SK-N-SH (cell line): Measurements from ENCODE around the gene KRTAP10-2. TPM values are rescaled to one million over a fixed set of nuclear protein-coding genes. Genes with fewer than 3 reads are reported as not detected.

Experiments used
- CTCF ChIA-PET: fragments of 300-600, 350-600 bp; formaldehyde crosslinking; extraction: SDS; loops from one replicate; lab custom pipeline; 2021; lab: Yijun Ruan, JAX
- POLR2A ChIA-PET: fragments of 350-600 bp; sonication (Branson Sonifier 250); formaldehyde crosslinking; extraction: SDS; loops from one replicate; lab custom pipeline; 2020; ENCODE audit warnings: antibody characterized with exemption, inconsistent platforms; lab: Yijun Ruan, JAX
- DNase-seq: peaks from one replicate; pipeline ENCODE4 v3.0.0; 2012
- H2AFZ ChIP-seq: fragments of 200-600 bp; sonication (generic); 2 replicates; pipeline ENCODE4 v1.8.1; 2016; ENCODE audit warnings: antibody characterized with exemption, mild to moderate bottlenecking, low read depth
- H3F3A ChIP-seq: fragments of 200-600 bp; sonication (generic); replicated peaks from 2 replicates; pipeline ENCODE3; 2016; ENCODE audit warnings: antibody characterized with exemption, mild to moderate bottlenecking; ENCODE audit not compliant: insufficient read depth
- H3K27ac ChIP-seq, 2 experiments: fragments of 200-500 bp in 1 of 2; fragments of 200-600 bp in 1 of 2; sonication (Bioruptor generic) in 1 of 2; sonication (generic), shearing (Covaris generic) in 1 of 2; 2 replicates each; pipeline versions ENCODE4 v1.5.1 to v1.6.1; 2014 to 2016; ENCODE audit warnings: low read depth in 2 of 2, inconsistent platforms in 1 of 2, low read length in 1 of 2, mild to moderate bottlenecking in 1 of 2, mixed read lengths in 1 of 2
- H3K27me3 ChIP-seq: fragments of 200-600 bp; sonication (generic), shearing (Covaris generic); 2 replicates; pipeline ENCODE4 v1.6.1; 2016; ENCODE audit warnings: mixed run types; ENCODE audit not compliant: insufficient read depth
- H3K36me3 ChIP-seq, 2 experiments: fragments of 200-500 bp in 1 of 2; fragments of 200-600 bp in 1 of 2; sonication (Bioruptor generic) in 1 of 2; sonication (generic) in 1 of 2; replicated peaks in 1 of 2; 2 replicates each; pipeline versions ENCODE3 to v1.5.1; 2014 to 2016; ENCODE audit warnings: low read length in 1 of 2, mild to moderate bottlenecking in 1 of 2; ENCODE audit not compliant: insufficient read depth in 2 of 2, control insufficient read depth in 1 of 2
- H3K4me1 ChIP-seq, 2 experiments: fragments of 200-500 bp in 1 of 2; fragments of 200-600 bp in 1 of 2; sonication (Bioruptor generic) in 1 of 2; sonication (generic), shearing (Covaris generic) in 1 of 2; 2 replicates each; pipeline versions ENCODE4 v1.5.1 to v1.6.1; 2014 to 2016; ENCODE audit warnings: low read depth in 1 of 2, low read length in 1 of 2, mixed run types in 1 of 2; ENCODE audit not compliant: insufficient read depth in 2 of 2, control insufficient read depth in 1 of 2
- H3K4me2 ChIP-seq: fragments of 200-600 bp; sonication (generic), shearing (Covaris generic); 2 replicates; pipeline ENCODE4 v1.6.1; 2017; ENCODE audit warnings: mixed run types
- H3K4me3 ChIP-seq, 2 experiments: fragments of 200-500 bp in 1 of 2; fragments of 200-600 bp in 1 of 2; sonication (Bioruptor generic) in 1 of 2; sonication (generic), shearing (Covaris generic) in 1 of 2; 2 replicates each; pipeline versions ENCODE4 v1.5.1 to v1.8.1; 2014 to 2016; ENCODE audit warnings: low read depth in 2 of 2, inconsistent platforms in 1 of 2, low read length in 1 of 2, mild to moderate bottlenecking in 1 of 2, mixed read lengths in 1 of 2, moderate library complexity in 1 of 2
- H3K79me2 ChIP-seq: fragments of 200-600 bp; sonication (generic); 2 replicates; pipeline ENCODE4 v1.8.1; 2017; ENCODE audit warnings: mild to moderate bottlenecking; ENCODE audit not compliant: insufficient read depth
- H3K9ac ChIP-seq: fragments of 200-600 bp; sonication (generic); 2 replicates; pipeline ENCODE4 v1.6.1; 2017; ENCODE audit warnings: mixed run types
- H3K9me2 ChIP-seq: fragments of 200-600 bp; sonication (generic); 2 replicates; pipeline ENCODE4 v1.6.1; 2017; ENCODE audit warnings: mixed run types
- H3K9me3 ChIP-seq: fragments of 200-600 bp; sonication (generic); 2 replicates; pipeline ENCODE4 v1.6.1; 2017; ENCODE audit warnings: mixed run types, mild to moderate bottlenecking, moderate library complexity
- H4K20me1 ChIP-seq: fragments of 200-600 bp; sonication (generic); 2 replicates; pipeline ENCODE4 v1.6.1; 2017; ENCODE audit warnings: mild to moderate bottlenecking, mixed run types; ENCODE audit not compliant: insufficient read depth
- CTCF ChIP-seq: fragments of 200-600 bp; sonication (generic); IDR thresholded peaks from 2 replicates; pipeline ENCODE4 v1.6.1; 2017; ENCODE audit warnings: antibody characterized with exemption, mild to moderate bottlenecking, moderate library complexity
- ELF1 ChIP-seq: IDR thresholded peaks from 2 replicates; pipeline ENCODE4 v1.4.0; 2012
- EP300 ChIP-seq, 2 experiments: IDR thresholded peaks; 2 replicates each; pipeline versions ENCODE4 v1.4.0 to v1.6.1; 2012; ENCODE audit warnings: borderline replicate concordance in 1 of 2, low read depth in 1 of 2, low read length in 1 of 2
- FOXJ3 ChIP-seq: sonication (generic); formaldehyde crosslinking; IDR thresholded peaks from 2 replicates; pipeline ENCODE4 v1.5.1; 2020; ENCODE audit warnings: mild to moderate bottlenecking, missing genetic modification reagents
- GATA2 ChIP-seq: sonication (generic); formaldehyde crosslinking; IDR thresholded peaks from 2 replicates; pipeline ENCODE4 v1.5.0; 2020; ENCODE audit warnings: mild to moderate bottlenecking, missing genetic modification reagents
- MAX ChIP-seq: IDR thresholded peaks from 2 replicates; pipeline ENCODE4 v1.4.0; 2012; ENCODE audit warnings: low read depth
- MEF2A ChIP-seq: IDR thresholded peaks from 2 replicates; pipeline ENCODE4 v1.4.0; 2012; ENCODE audit warnings: low read depth, borderline replicate concordance
- MXI1 ChIP-seq: IDR thresholded peaks from 2 replicates; pipeline ENCODE4 v1.6.1; 2012; ENCODE audit warnings: mild to moderate bottlenecking, low read depth, low read length, improper control_type of control experiment
- NRF1 ChIP-seq: IDR thresholded peaks from 2 replicates; pipeline ENCODE4 v1.6.1; 2012; ENCODE audit warnings: low read depth, mild to moderate bottlenecking, low read length
- PBX3 ChIP-seq: IDR thresholded peaks from 2 replicates; pipeline ENCODE4; 2012
- REST ChIP-seq: IDR thresholded peaks from 2 replicates; pipeline ENCODE4 v1.6.1; 2012; ENCODE audit warnings: mild to moderate bottlenecking, low read depth, low read length, moderate library complexity
- RFX5 ChIP-seq: IDR thresholded peaks from 2 replicates; pipeline ENCODE4 v1.6.1; 2012; ENCODE audit warnings: mild to moderate bottlenecking, improper control_type of control experiment, low read length
- SIN3A ChIP-seq: IDR thresholded peaks from 2 replicates; pipeline ENCODE4 v1.6.1; 2012; ENCODE audit warnings: low read depth, mild to moderate bottlenecking, low read length, moderate library complexity, borderline replicate concordance
- SMC3 ChIP-seq: IDR thresholded peaks from 2 replicates; pipeline ENCODE4 v1.6.1; 2012; ENCODE audit warnings: low read depth, low read length, improper control_type of control experiment
- TCF12 ChIP-seq: IDR thresholded peaks from 2 replicates; pipeline ENCODE4 v1.4.0; 2012
- TEAD4 ChIP-seq: IDR thresholded peaks from 2 replicates; pipeline ENCODE4 v1.4.0; 2012; ENCODE audit warnings: mild to moderate bottlenecking, borderline replicate concordance; ENCODE audit not compliant: insufficient read depth
- USF2 ChIP-seq: fragments of 150-350 bp; IDR thresholded peaks from 2 replicates; pipeline ENCODE4 v1.6.1; 2017; ENCODE audit warnings: antibody characterized with exemption, low read length, low read depth, borderline replicate concordance
- WGBS: methylation state at CpG from one replicate; pipeline ENCODE4 v1.1.6; 2017; ENCODE audit warnings: low lambda C conversion rate; 5-methylcytosine and 5-hydroxymethylcytosine counted together
- polyA plus RNA-seq, 3 experiments: library from polyadenylated mRNA; depleted of rRNA; stranded (reverse); fragments of >200 nt; gene quantifications; 2 replicates each; pipeline ENCODE4 v1.2.3, GENCODE V29; 2012
- TF ChIP-seq, protein P1 (sequence below): IDR thresholded peaks from 2 replicates; pipeline ENCODE4 v1.4.0; 2012; ENCODE audit warnings: low read depth, borderline replicate concordance

KRTAP10-2 gene
- polyA plus RNA-seq, 1 of the 3 experiments (the other 2 are of a cell fraction), result not detected

DNA sequence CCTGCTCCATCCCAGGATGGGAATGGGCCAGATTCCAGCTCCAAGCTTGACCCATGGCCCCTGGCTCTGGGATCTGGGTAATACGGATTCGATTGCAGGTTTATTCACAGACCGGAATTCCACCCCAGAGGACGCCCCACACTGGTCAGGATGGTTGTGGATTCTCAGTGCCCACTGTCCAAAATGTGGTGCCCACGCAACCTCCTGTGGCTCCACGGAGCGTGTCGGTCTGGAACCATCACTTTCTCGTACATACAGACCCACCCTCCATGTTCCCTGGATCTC, 42.9 kb downstream of the KRTAP10-2 start:
- ChIA-PET CTCF (interaction anchor here (1.1 kb wide), 1 partner anchor 18 kb away, joined by 4 read pairs; no protein-coding TSS in a partner anchor), POLR2A (no interaction called here)
- Histone ChIP-seq H3K27me3 (0 out of 2 replicates have a peak, but pooled peaks cover 9% of the 10 kb centered on the region), H4K20me1 (no peaks in the 10 kb centered on the region), H3F3A (no peaks in the 10 kb centered on the region)
- no peak for TF ChIP-seq CTCF
- no peak for TF ChIP-seq RFX5
- no peak for TF ChIP-seq EP300 (IDR thresholded peaks at IDR 0.05; ENCODE audit: borderline replicate concordance in 1 of 2, low read depth in 1 of 2, low read length in 1 of 2)
- no peak for TF ChIP-seq TEAD4
- no peak for TF ChIP-seq NRF1
- no peak for TF ChIP-seq MAX
- TF ChIP-seq PBX3, result no peak
- TF ChIP-seq REST, result no peak
- no peak for TF ChIP-seq SIN3A
- no peak for TF ChIP-seq MXI1
- TF ChIP-seq, protein P1, sequence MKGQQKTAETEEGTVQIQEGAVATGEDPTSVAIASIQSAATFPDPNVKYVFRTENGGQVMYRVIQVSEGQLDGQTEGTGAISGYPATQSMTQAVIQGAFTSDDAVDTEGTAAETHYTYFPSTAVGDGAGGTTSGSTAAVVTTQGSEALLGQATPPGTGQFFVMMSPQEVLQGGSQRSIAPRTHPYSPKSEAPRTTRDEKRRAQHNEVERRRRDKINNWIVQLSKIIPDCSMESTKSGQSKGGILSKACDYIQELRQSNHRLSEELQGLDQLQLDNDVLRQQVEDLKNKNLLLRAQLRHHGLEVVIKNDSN, result no peak
- TF ChIP-seq TCF12, result no peak
- TF ChIP-seq SMC3, result no peak
- TF ChIP-seq USF2, result no peak
- no peak for TF ChIP-seq GATA2 (CRISPR knock-in tag)
- no peak for TF ChIP-seq ELF1
- no peak for TF ChIP-seq FOXJ3 (CRISPR knock-in tag)
- no peak for TF ChIP-seq MEF2A
- TF ChIP-seq, all 33 proteins: peak for 0
- no peak overlapping the region for H3K4me3 ChIP-seq
- no peaks in the 10 kb centered on the region for H3K9me2 ChIP-seq
- H3K27ac ChIP-seq, result no peak overlapping the region
- H3K79me2 ChIP-seq, result no peaks in the 10 kb centered on the region
- no peaks in the 10 kb centered on the region; a peak in 1 of 4 replicates for H3K4me1 ChIP-seq
- no peak overlapping the region for H2AFZ ChIP-seq
- no peak for DNase-seq
- no peak overlapping the region for H3K4me2 ChIP-seq
- H3K36me3 ChIP-seq, result no peaks in the 10 kb centered on the region
- H3K9me3 ChIP-seq, result no peaks in the 10 kb centered on the region
- H3K9ac ChIP-seq, result no peak overlapping the region
- 92% methylated on average over 7 of the region's 9 CpGs for whole genome bisulfite sequencing
